Muscle of leg (tissue), 11 donors: ENCODE results near the gene MRTFA. TPM values are rescaled to one million over a fixed set of nuclear protein-coding genes. Genes with fewer than 3 reads are reported as not detected.
A peak's percentile ranks its signal among the peaks of the same experiment; 100 is the strongest.
"Not testable (repeated sequence)": the region's sequence is repeated elsewhere in the genome, so short reads cannot be mapped to it uniquely, and the experiment has no call there.

Experiments
- DNase-seq: peaks from one replicate; pipeline ENCODE4 v3.0.0; 2013
- H3K27ac ChIP-seq: one replicate; pipeline ENCODE4 v1.5.1; 2013; ENCODE audit warnings: mild to moderate bottlenecking, low read length, control low read depth
- H3K27me3 ChIP-seq: one replicate; pipeline ENCODE4 v1.6.1; 2013; ENCODE audit warnings: low read length; ENCODE audit not compliant: control insufficient read depth, insufficient read depth
- H3K36me3 ChIP-seq: one replicate; pipeline ENCODE4 v1.6.1; 2013; ENCODE audit warnings: low read length; ENCODE audit not compliant: control insufficient read depth, insufficient read depth
- H3K4me1 ChIP-seq: one replicate; pipeline ENCODE4 v1.6.1; 2013; ENCODE audit warnings: low read length; ENCODE audit not compliant: control insufficient read depth, insufficient read depth
- H3K4me3 ChIP-seq: one replicate; pipeline ENCODE4 v1.5.1; 2013; ENCODE audit warnings: low read length, control low read depth
- H3K9me3 ChIP-seq: replicated peaks from 2 replicates; pipeline ENCODE4 v1.6.1; 2013; ENCODE audit warnings: low read depth, low read length; ENCODE audit not compliant: control insufficient read depth
- WGBS: methylation state at CpG from one replicate; pipeline ENCODE4 v1.1.5; 2013; ENCODE audit warnings: missing lambda C conversion rate; ENCODE audit not compliant: insufficient coverage; 5-methylcytosine and 5-hydroxymethylcytosine counted together
- polyA plus RNA-seq, 8 donors: library from polyadenylated mRNA; unstranded; fragments of 120-200 nt; gene quantifications; one replicate each; pipeline versions ENCODE4 v1.2.1 to v1.2.3, GENCODE V29; 2013; ENCODE audit warnings: inconsistent platforms in 1 of 8, low replicate concordance in 1 of 8; ENCODE audit not compliant: insufficient read length in 8 of 8, insufficient read depth in 1 of 8
- total RNA-seq: library from RNA; stranded (reverse); fragments of 120-200 nt; gene quantifications from one replicate; pipeline ENCODE4 v1.2.4, GENCODE V29; 2013

The MRTFA gene
- total and polyA plus RNA-seq, 9 donors, result 19.0 to 35.7 (median 29.5) TPM

GRCh38 chr22:40676644-40677043, 40.1 kb upstream of the MRTFA start:
- no peaks in the 10 kb centered on the region for H3K36me3 ChIP-seq
- peaks cover 25% of the 10 kb centered on the region for H3K4me1 ChIP-seq
- no peak overlapping the region for H3K4me3 ChIP-seq
- 100% methylated on average over 3 of the region's 3 CpGs for whole genome bisulfite sequencing
- H3K27me3 ChIP-seq, result no peaks in the 10 kb centered on the region
- H3K27ac ChIP-seq, result no peak overlapping the region
- no peaks in the 10 kb centered on the region for H3K9me3 ChIP-seq
- no peak for DNase-seq

GRCh38 chr22:40676166-40676565, 39.6 kb upstream of the MRTFA start:
- not testable (repeated sequence) for H3K4me3 ChIP-seq, H3K9me3 ChIP-seq, H3K36me3 ChIP-seq, H3K27ac ChIP-seq, H3K27me3 ChIP-seq, DNase-seq
- peaks cover 25% of the 10 kb centered on the region for H3K4me1 ChIP-seq
- 81% methylated on average over 4 of the region's 4 CpGs for WGBS

GRCh38 chr22:40674274-40674673, 37.8 kb upstream of the MRTFA start:
- no peaks in the 10 kb centered on the region for H3K9me3 ChIP-seq
- H3K4me1 ChIP-seq, result peaks cover 13% of the 10 kb centered on the region
- 75% methylated on average over 1 of the region's 4 CpGs for WGBS
- H3K27ac ChIP-seq, result no peak overlapping the region
- H3K27me3 ChIP-seq, result no peaks in the 10 kb centered on the region
- H3K36me3 ChIP-seq, result no peaks in the 10 kb centered on the region
- no peak overlapping the region for H3K4me3 ChIP-seq
- DNase-seq, result no peak

GRCh38 chr22:40673017-40673416, 36.5 kb upstream of the MRTFA start:
- Histone ChIP-seq H3K4me3 (no peak overlapping the region), H3K4me1 (peaks cover under 1% of the 10 kb centered on the region), H3K27ac (peak overlapping the region; percentile 29), H3K36me3 (no peaks in the 10 kb centered on the region), H3K9me3 (no peaks in the 10 kb centered on the region), H3K27me3 (no peaks in the 10 kb centered on the region)
- no peak for DNase-seq
- WGBS, result 93% methylated on average over 2 of the region's 4 CpGs

GRCh38 chr22:40671796-40672360, 35.4 kb upstream of the MRTFA start:
- Histone ChIP-seq H3K27ac (no peak overlapping the region), H3K4me1 (no peaks in the 10 kb centered on the region), H3K36me3 (no peaks in the 10 kb centered on the region), H3K27me3 (no peaks in the 10 kb centered on the region), H3K4me3 (no peak overlapping the region), H3K9me3 (no peaks in the 10 kb centered on the region)
- WGBS, result 81% methylated on average over 7 of the region's 7 CpGs
- no peak for DNase-seq

GRCh38 chr22:40671369-40671768, 34.9 kb upstream of the MRTFA start:
- Histone ChIP-seq H3K36me3 (no peaks in the 10 kb centered on the region), H3K4me3 (no peak overlapping the region), H3K27me3 (no peaks in the 10 kb centered on the region), H3K27ac (no peak overlapping the region), H3K9me3 (no peaks in the 10 kb centered on the region), H3K4me1 (no peaks in the 10 kb centered on the region)
- DNase-seq, result no peak
- 92% methylated on average over 12 of the region's 13 CpGs for WGBS

- H3K27ac ChIP-seq, result no peak overlapping the region
- H3K27me3 ChIP-seq, result no peaks in the 10 kb centered on the region
- H3K9me3 ChIP-seq, result no peaks in the 10 kb centered on the region
- no peak overlapping the region for H3K4me3 ChIP-seq
- WGBS, result no CpG with 5 or more reads among the region's 2 CpGs
- no peak for DNase-seq
- H3K36me3 ChIP-seq, result no peaks in the 10 kb centered on the region
- H3K4me1 ChIP-seq, result peaks cover 4% of the 10 kb centered on the region
Measured at GRCh38 chr22:40670058-40670457, 33.5 kb upstream of the MRTFA start.

- no peaks in the 10 kb centered on the region for H3K9me3 ChIP-seq
- H3K4me1 ChIP-seq, result peaks cover 9% of the 10 kb centered on the region
- no peak overlapping the region for H3K4me3 ChIP-seq
- no peaks in the 10 kb centered on the region for H3K27me3 ChIP-seq
- 56% methylated on average over 2 of the region's 11 CpGs for WGBS
- DNase-seq, result peak; percentile 49
- H3K36me3 ChIP-seq, result no peaks in the 10 kb centered on the region
- H3K27ac ChIP-seq, result peak overlapping the region; percentile 33
Measured at GRCh38 chr22:40668611-40669411, 32.3 kb upstream of the MRTFA start.

- Histone ChIP-seq H3K27ac (peak overlapping the region; percentile 52), H3K4me3 (no peak overlapping the region), H3K27me3 (no peaks in the 10 kb centered on the region), H3K9me3 (no peaks in the 10 kb centered on the region), H3K4me1 (peaks cover 9% of the 10 kb centered on the region), H3K36me3 (no peaks in the 10 kb centered on the region)
- DNase-seq, result peak; percentile 95
- WGBS, result 54% methylated on average over 2 of the region's 7 CpGs
Measured at GRCh38 chr22:40666151-40666848, 29.8 kb upstream of the MRTFA start.

- Histone ChIP-seq H3K9me3 (no peaks in the 10 kb centered on the region), H3K4me3 (no peak overlapping the region), H3K27ac (peak overlapping the region; percentile 77), H3K27me3 (no peaks in the 10 kb centered on the region), H3K36me3 (no peaks in the 10 kb centered on the region), H3K4me1 (peaks cover 9% of the 10 kb centered on the region)
- DNase-seq, result peak; percentile 83
- WGBS, result 83% methylated on average over 2 of the region's 4 CpGs
Measured at GRCh38 chr22:40665312-40665711, 28.8 kb upstream of the MRTFA start.
